ENCODE results near the gene SLC2A10. TPM values are rescaled to one million over a fixed set of nuclear protein-coding genes. Genes with fewer than 3 reads are reported as not detected.

Gene SLC2A10
- total RNA-seq, 4 donors from 2014 or later, result 33.7 to 53.0 (median 51.1) TPM

GRCh38 chr20:46722450-46722849 is 13.0 kb downstream of the SLC2A10 start:
- Histone ChIP-seq H3K4me1 (peaks cover 16 to 37% of the 10 kb centered on the region in 2 donors), H3K4me3 (replicated peaks in 1 of 3) (no peak overlapping the region), H3K27ac (no peak overlapping the region), H3K9me3 (no peaks in the 10 kb centered on the region), H3K27me3 (no peaks in the 10 kb centered on the region), H3K36me3 (peaks cover 0 to 7% of the 10 kb centered on the region in 2 donors)
- intact Hi-C loops (cut with DNase I), result no loop called here
- WGBS, 2 donors, result 95 to 100% methylated on average over 2 of the region's 2 CpGs
- DNase-seq, result no peak
- TF ChIP-seq CTCF (IDR thresholded peaks at IDR 0.05), result no peak
- TF ChIP-seq POLR2A (IDR thresholded peaks at IDR 0.05), result no peak

DNA sequence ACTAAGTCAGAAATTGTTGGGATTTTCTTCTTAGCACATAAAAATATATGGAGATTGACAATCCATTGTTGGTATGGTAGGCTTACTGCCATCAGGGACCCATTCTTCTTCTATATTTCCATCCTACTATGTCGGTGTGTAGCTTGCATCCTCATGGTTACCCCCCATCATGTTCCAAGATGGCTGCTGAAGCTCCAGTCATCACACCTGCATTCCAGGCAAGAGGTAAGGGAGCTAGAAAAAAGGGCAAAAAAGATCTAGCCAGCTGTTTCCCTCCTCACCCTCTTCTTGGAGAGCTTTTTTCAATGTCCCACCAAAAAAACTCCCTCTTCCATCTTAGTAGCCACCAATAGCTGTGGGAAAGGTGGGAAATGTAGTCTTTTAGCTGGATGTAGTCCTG is 13.6 kb downstream of the SLC2A10 start:
- intact Hi-C loops (cut with DNase I), result no loop called here
- TF ChIP-seq CTCF (IDR thresholded peaks at IDR 0.05), result no peak
- no peak for TF ChIP-seq POLR2A (IDR thresholded peaks at IDR 0.05)
- H3K27me3 ChIP-seq, result no peaks in the 10 kb centered on the region
- H3K4me3 ChIP-seq (replicated peaks in 1 of 3), result no peak overlapping the region
- H3K4me1 ChIP-seq, result peaks cover 13 to 31% of the 10 kb centered on the region in 2 donors
- H3K9me3 ChIP-seq, result no peaks in the 10 kb centered on the region
- WGBS, 2 donors, result 95 to 96% methylated on average over 1 of the region's 1 CpG
- no peak overlapping the region for H3K27ac ChIP-seq
- H3K36me3 ChIP-seq, result peaks cover 0 to 7% of the 10 kb centered on the region in 2 donors
- DNase-seq, result no peak

- H3K4me3 ChIP-seq (replicated peaks in 1 of 3), result no peak overlapping the region
- 43 to 45% methylated on average over 1 of the region's 1 CpG for WGBS, 2 donors
- no peaks in the 10 kb centered on the region for H3K9me3 ChIP-seq
- H3K27me3 ChIP-seq, result no peaks in the 10 kb centered on the region
- no peak overlapping the region for H3K27ac ChIP-seq
- H3K36me3 ChIP-seq, result peaks cover 0 to 7% of the 10 kb centered on the region in 2 donors
- intact Hi-C loops (cut with DNase I), result no loop called here
- no peak for TF ChIP-seq POLR2A (IDR thresholded peaks at IDR 0.05)
- TF ChIP-seq CTCF (IDR thresholded peaks at IDR 0.05), result no peak
- H3K4me1 ChIP-seq, result peaks cover 7 to 18% of the 10 kb centered on the region in 2 donors
- DNase-seq, result no peak
These were observed 15.0 kb downstream of the SLC2A10 start for GRCh38 chr20:46724343-46724959.

GRCh38 chr20:46725186-46726165 is 16.0 kb downstream of the SLC2A10 start:
- intact Hi-C loops (cut with DNase I), result no loop called here
- no peaks in the 10 kb centered on the region for H3K27me3 ChIP-seq
- no peaks in the 10 kb centered on the region for H3K9me3 ChIP-seq
- H3K4me3 ChIP-seq (replicated peaks in 1 of 3), result no peak overlapping the region
- H3K36me3 ChIP-seq, result peaks cover 0 to 11% of the 10 kb centered on the region in 2 donors
- no peak overlapping the region for H3K27ac ChIP-seq
- peaks cover 0 to 11% of the 10 kb centered on the region in 2 donors for H3K4me1 ChIP-seq
- 95% methylated on average over 9 to 18 of the region's 27 CpGs for WGBS, 2 donors
- DNase-seq, result no peak
- TF ChIP-seq CTCF (IDR thresholded peaks at IDR 0.05) (no peak), POLR2A (IDR thresholded peaks at IDR 0.05) (no peak)

GRCh38 chr20:46731770-46732169 is 22.3 kb downstream of the SLC2A10 start:
- H3K4me1 ChIP-seq, result no peaks in the 10 kb centered on the region
- H3K9me3 ChIP-seq, result no peaks in the 10 kb centered on the region
- H3K36me3 ChIP-seq, result peaks cover 0 to 11% of the 10 kb centered on the region in 2 donors
- H3K27ac ChIP-seq, result no peak overlapping the region
- no peak overlapping the region for H3K4me3 ChIP-seq (replicated peaks in 1 of 3)
- no peak for DNase-seq
- no peaks in the 10 kb centered on the region for H3K27me3 ChIP-seq
- TF ChIP-seq POLR2A (IDR thresholded peaks at IDR 0.05) (no peak), CTCF (IDR thresholded peaks at IDR 0.05) (no peak)
- WGBS, 2 donors, result 85 to 90% methylated on average over 2 to 4 of the region's 4 CpGs
- intact Hi-C loops (cut with DNase I), result no loop called here
